ENCODE data around the gene TMTC2.

- TF ChIP-seq POLR2A (IDR thresholded peaks at IDR 0.05) (no peak), CTCF (IDR thresholded peaks at IDR 0.05) (no peak)
Measured at GRCh38 chr12:82774666-82775065, 88.0 kb downstream of the TMTC2 start.
